ENCODE data around the gene MIEF1.

Gene MIEF1

GRCh38 chr22:39478441-39478850 lies 23.6 kb upstream of the MIEF1 start:
- no peak overlapping the region for H3K27ac ChIP-seq
- no peak overlapping the region for H3K4me3 ChIP-seq (ENCODE audit: low read depth, low read length)
- H3K36me3 ChIP-seq, result peaks cover 9% of the 10 kb centered on the region
- H3K27me3 ChIP-seq (ENCODE audit: insufficient read depth, low read depth, severe bottlenecking), result no peaks in the 10 kb centered on the region
- no peaks in the 10 kb centered on the region for H3K9me3 ChIP-seq (ENCODE audit: severe bottlenecking)
- no peak for TF ChIP-seq CTCF (IDR thresholded peaks at IDR 0.05; ENCODE audit: low read depth, low read length)
- DNase-seq, result no peak

- Histone ChIP-seq H3K27ac (no peak overlapping the region), H3K36me3 (peaks cover 9% of the 10 kb centered on the region), H3K9me3 (ENCODE audit: severe bottlenecking) (no peaks in the 10 kb centered on the region), H3K4me3 (ENCODE audit: low read depth, low read length) (no peak overlapping the region), H3K27me3 (ENCODE audit: insufficient read depth, low read depth, severe bottlenecking) (no peaks in the 10 kb centered on the region)
- no peak for TF ChIP-seq CTCF (IDR thresholded peaks at IDR 0.05; ENCODE audit: low read depth, low read length)
- DNase-seq, result no peak
Observed at GRCh38 chr22:39479254-39479653, 22.8 kb upstream of the MIEF1 start.

- no peak for TF ChIP-seq CTCF (IDR thresholded peaks at IDR 0.05; ENCODE audit: low read depth, low read length)
- Histone ChIP-seq H3K4me3 (ENCODE audit: low read depth, low read length) (no peak overlapping the region), H3K27ac (no peak overlapping the region), H3K9me3 (ENCODE audit: severe bottlenecking) (no peaks in the 10 kb centered on the region), H3K36me3 (peaks cover 9% of the 10 kb centered on the region), H3K27me3 (ENCODE audit: insufficient read depth, low read depth, severe bottlenecking) (no peaks in the 10 kb centered on the region)
- DNase-seq, result no peak
Observed at GRCh38 chr22:39480557-39480956, 21.5 kb upstream of the MIEF1 start.

- TF ChIP-seq CTCF (IDR thresholded peaks at IDR 0.05; ENCODE audit: low read depth, low read length), result no peak
- DNase-seq, result no peak
- Histone ChIP-seq H3K36me3 (peaks cover 9% of the 10 kb centered on the region), H3K9me3 (ENCODE audit: severe bottlenecking) (no peaks in the 10 kb centered on the region), H3K27me3 (ENCODE audit: insufficient read depth, low read depth, severe bottlenecking) (no peaks in the 10 kb centered on the region), H3K4me3 (ENCODE audit: low read depth, low read length) (no peak overlapping the region), H3K27ac (no peak overlapping the region)
Observed at GRCh38 chr22:39481054-39481453, 21.0 kb upstream of the MIEF1 start.

- H3K27ac ChIP-seq, result no peak overlapping the region
- no peaks in the 10 kb centered on the region for H3K9me3 ChIP-seq (ENCODE audit: severe bottlenecking)
- no peak overlapping the region for H3K4me3 ChIP-seq (ENCODE audit: low read depth, low read length)
- H3K27me3 ChIP-seq (ENCODE audit: insufficient read depth, low read depth, severe bottlenecking), result no peaks in the 10 kb centered on the region
- peaks cover 9% of the 10 kb centered on the region for H3K36me3 ChIP-seq
- TF ChIP-seq CTCF (IDR thresholded peaks at IDR 0.05; ENCODE audit: low read depth, low read length), result no peak
- DNase-seq, result no peak
Observed at GRCh38 chr22:39481595-39481994, 20.5 kb upstream of the MIEF1 start.

- Histone ChIP-seq H3K27me3 (ENCODE audit: insufficient read depth, low read depth, severe bottlenecking) (no peaks in the 10 kb centered on the region), H3K4me3 (ENCODE audit: low read depth, low read length) (no peak overlapping the region), H3K36me3 (peaks cover 2% of the 10 kb centered on the region), H3K27ac (no peak overlapping the region), H3K9me3 (ENCODE audit: severe bottlenecking) (no peaks in the 10 kb centered on the region)
- TF ChIP-seq CTCF (IDR thresholded peaks at IDR 0.05; ENCODE audit: low read depth, low read length), result no peak
- no peak for DNase-seq
Observed at GRCh38 chr22:39482768-39483167, 19.3 kb upstream of the MIEF1 start.
